OCI-LY3 (cell line): ENCODE measurements around the gene GPR12.

Source experiments
- EZH2phosphoT487 ChIP-seq: fragments of 200-600 bp; shearing (Covaris generic); IDR thresholded peaks from 2 replicates; pipeline ENCODE4 v1.6.1; 2018; ENCODE audit warnings: antibody characterized with exemption, mixed run types, low read depth
- TF ChIP-seq, protein P1 (sequence below): fragments of 200-600, 300-600 bp; sonication (generic); IDR thresholded peaks from 2 replicates; pipeline ENCODE4 v1.5.1; 2014; ENCODE audit warnings: antibody characterized with exemption, low read length, low read depth

DNA sequence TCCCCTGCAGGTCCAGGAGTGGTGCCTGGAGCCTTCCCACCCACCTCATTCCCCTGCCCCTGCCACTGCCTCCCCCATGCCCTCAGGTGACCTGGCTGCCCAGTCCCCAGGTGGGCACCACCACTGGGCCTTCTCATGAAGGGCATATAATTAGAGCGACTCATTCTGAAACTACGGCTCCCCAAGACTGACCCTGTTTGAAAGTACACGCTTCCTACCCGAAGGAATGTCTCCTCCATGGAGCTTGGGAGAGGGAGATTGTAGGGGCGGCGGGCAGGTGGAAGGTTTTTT lies 52.6 kb downstream of the GPR12 start:
- TF ChIP-seq, protein P1, sequence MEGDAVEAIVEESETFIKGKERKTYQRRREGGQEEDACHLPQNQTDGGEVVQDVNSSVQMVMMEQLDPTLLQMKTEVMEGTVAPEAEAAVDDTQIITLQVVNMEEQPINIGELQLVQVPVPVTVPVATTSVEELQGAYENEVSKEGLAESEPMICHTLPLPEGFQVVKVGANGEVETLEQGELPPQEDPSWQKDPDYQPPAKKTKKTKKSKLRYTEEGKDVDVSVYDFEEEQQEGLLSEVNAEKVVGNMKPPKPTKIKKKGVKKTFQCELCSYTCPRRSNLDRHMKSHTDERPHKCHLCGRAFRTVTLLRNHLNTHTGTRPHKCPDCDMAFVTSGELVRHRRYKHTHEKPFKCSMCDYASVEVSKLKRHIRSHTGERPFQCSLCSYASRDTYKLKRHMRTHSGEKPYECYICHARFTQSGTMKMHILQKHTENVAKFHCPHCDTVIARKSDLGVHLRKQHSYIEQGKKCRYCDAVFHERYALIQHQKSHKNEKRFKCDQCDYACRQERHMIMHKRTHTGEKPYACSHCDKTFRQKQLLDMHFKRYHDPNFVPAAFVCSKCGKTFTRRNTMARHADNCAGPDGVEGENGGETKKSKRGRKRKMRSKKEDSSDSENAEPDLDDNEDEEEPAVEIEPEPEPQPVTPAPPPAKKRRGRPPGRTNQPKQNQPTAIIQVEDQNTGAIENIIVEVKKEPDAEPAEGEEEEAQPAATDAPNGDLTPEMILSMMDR = no peak
- no peak for TF ChIP-seq EZH2phosphoT487
